GM13977 (cell line): ENCODE results near the gene CCAR1.
"Not testable (repeated sequence)": the region's sequence is repeated elsewhere in the genome, so short reads cannot be mapped to it uniquely, and the experiment has no call there.

Experiments used
- DNase-seq: peaks from one replicate; pipeline ENCODE4 v3.0.0; 2012; ENCODE audit warnings: low spot score
- in situ Hi-C: fragments of 300-500 bp; cut with MboI; formaldehyde crosslinking; loops from one replicate; pipeline ENCODE4 v1.12.0; 2022; ENCODE audit warnings: low sequenced_read_pairs, low pct_unique_long_range_greater_than_20kb, mixed read lengths, inconsistent platforms; ENCODE audit not compliant: unreplicated experiment
- TF ChIP-seq, protein P1 (sequence below): IDR thresholded peaks from 2 replicates; pipeline ENCODE4 v1.5.1; 2012; ENCODE audit warnings: mild to moderate bottlenecking, control low read depth; ENCODE audit not compliant: insufficient read depth; ENCODE audit errors: extremely low read depth, missing control alignments

Gene CCAR1

DNA sequence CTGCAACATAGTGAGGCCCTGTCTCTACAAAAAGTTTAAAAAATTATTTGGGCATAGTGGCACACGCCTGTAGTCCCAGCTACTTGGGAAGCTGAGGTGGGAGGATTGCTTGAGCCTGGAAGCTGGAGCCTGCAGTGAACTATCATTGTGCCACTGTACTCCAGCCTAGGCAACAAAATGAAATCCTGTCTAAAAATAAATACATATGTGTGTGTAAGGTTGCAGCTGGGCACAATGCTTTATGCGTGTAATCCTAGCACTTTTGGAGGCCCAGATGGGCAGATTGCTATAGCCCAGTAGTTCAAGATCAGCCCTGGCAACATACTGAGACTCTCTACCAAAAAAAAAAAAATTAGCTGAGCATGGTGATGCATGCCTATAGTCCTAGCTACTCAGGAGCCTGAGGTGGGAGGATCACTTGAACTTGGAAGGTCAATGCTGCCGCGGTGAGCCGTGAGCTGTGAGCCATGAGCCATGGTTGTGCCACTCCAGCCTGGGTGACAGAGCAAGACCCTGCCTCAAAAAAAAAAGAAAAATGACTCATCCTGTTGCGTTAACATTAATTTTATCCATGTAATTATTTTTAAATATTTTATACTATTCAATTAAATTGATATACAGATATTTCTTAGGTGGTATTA, 38.3 kb downstream of the CCAR1 start:
- no peak for DNase-seq
- in situ Hi-C loops: no loop called here
- TF ChIP-seq, protein P1, sequence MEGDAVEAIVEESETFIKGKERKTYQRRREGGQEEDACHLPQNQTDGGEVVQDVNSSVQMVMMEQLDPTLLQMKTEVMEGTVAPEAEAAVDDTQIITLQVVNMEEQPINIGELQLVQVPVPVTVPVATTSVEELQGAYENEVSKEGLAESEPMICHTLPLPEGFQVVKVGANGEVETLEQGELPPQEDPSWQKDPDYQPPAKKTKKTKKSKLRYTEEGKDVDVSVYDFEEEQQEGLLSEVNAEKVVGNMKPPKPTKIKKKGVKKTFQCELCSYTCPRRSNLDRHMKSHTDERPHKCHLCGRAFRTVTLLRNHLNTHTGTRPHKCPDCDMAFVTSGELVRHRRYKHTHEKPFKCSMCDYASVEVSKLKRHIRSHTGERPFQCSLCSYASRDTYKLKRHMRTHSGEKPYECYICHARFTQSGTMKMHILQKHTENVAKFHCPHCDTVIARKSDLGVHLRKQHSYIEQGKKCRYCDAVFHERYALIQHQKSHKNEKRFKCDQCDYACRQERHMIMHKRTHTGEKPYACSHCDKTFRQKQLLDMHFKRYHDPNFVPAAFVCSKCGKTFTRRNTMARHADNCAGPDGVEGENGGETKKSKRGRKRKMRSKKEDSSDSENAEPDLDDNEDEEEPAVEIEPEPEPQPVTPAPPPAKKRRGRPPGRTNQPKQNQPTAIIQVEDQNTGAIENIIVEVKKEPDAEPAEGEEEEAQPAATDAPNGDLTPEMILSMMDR: no peak

GRCh38 chr10:68759967-68760366, 38.9 kb downstream of the CCAR1 start:
- DNase-seq: no peak
- TF ChIP-seq, protein P1: no peak
- in situ Hi-C loops: no loop called here

- DNase-seq, in situ Hi-C loops: not testable (repeated sequence)
These were observed 46.4 kb downstream of the CCAR1 start for GRCh38 chr10:68767407-68767806.

GRCh38 chr10:68781613-68782574, 60.9 kb downstream of the CCAR1 start:
- in situ Hi-C loops: no loop called here
- TF ChIP-seq, protein P1: no peak
- DNase-seq: no peak

- in situ Hi-C loops: no loop called here
- TF ChIP-seq, protein P1: no peak
- no peak for DNase-seq
These were observed 63.4 kb downstream of the CCAR1 start for GRCh38 chr10:68784476-68784875.

DNA sequence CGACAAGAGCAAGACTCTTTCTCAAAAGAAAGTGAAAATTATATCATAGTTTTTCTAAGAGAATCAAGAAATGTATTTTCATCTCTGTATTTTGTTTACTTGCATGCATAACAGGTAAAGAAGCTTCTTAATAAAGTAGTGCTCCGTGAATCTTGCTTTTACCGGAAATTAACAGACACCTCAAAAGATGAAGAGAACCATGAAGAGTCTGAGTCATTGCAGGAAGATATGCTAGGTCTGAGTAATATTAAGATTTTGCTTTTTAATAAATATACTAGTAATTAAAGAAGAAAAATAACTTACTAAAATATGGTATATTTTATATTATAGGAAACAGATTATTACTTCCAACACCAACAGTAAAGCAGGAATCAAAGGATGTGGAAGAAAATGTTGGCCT, 66.8 kb downstream of the CCAR1 start:
- TF ChIP-seq, protein P1: no peak
- in situ Hi-C loops: no loop called here
- no peak for DNase-seq

- DNase-seq: no peak
- TF ChIP-seq, protein P1: no peak
- in situ Hi-C loops: no loop called here
These were observed 69.4 kb downstream of the CCAR1 start for GRCh38 chr10:68790476-68790875.
